ENCODE measurements around the gene SLC10A1. TPM values are rescaled to one million over a fixed set of nuclear protein-coding genes. Genes with fewer than 3 reads are reported as not detected.

The SLC10A1 gene
- total RNA-seq, 2 experiments from 2014 or later: not detected

DNA sequence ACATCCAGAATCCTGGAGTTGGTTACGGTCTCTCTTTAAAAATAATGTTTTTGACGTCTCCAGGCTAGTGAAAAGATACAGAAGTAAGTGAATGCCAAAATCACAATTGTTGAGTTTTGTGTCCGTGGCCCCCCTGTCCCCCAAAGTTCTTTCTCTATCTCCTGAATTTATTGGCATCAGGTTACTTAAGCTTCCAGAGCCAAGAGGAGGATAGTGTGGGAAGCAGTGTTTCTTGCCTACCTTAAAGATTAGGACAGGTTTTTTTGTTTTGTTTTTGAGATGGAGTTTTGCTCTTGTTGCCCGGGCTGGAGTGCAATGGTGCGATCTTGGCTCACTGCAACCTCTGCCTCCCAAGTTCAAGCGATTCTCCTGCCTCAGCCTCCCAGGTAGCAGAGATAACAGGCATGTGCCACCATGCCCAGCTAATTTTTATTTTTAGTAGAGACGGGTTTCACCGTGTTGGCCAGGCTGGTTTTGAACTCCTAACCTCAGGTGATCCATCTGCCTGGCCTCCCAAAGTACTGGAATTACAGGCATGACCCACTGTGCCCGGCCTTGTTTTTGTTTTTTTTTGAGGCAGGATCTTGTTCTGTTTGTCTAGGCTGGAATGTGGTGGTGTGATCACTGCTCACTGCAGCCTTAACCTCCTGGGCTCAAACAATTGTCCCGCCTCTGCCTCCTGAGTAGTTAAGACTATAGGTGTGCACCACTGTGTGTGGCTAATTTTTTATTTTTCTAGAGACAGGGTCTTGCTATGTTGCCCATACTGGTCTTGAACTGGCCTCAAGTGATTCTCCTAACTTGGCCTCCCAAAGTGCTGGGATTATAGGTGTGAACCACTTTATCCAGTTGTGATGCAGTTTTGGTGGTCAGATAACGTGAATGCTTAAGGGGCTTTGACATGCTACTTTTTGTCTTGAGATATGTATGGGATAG is 24.7 kb downstream of the SLC10A1 start:
- TF ChIP-seq EZH2phosphoT487 (IDR thresholded peaks at IDR 0.05; ENCODE audit: borderline replicate concordance, low read depth, low read length): no peak
- TF ChIP-seq, protein P1, sequence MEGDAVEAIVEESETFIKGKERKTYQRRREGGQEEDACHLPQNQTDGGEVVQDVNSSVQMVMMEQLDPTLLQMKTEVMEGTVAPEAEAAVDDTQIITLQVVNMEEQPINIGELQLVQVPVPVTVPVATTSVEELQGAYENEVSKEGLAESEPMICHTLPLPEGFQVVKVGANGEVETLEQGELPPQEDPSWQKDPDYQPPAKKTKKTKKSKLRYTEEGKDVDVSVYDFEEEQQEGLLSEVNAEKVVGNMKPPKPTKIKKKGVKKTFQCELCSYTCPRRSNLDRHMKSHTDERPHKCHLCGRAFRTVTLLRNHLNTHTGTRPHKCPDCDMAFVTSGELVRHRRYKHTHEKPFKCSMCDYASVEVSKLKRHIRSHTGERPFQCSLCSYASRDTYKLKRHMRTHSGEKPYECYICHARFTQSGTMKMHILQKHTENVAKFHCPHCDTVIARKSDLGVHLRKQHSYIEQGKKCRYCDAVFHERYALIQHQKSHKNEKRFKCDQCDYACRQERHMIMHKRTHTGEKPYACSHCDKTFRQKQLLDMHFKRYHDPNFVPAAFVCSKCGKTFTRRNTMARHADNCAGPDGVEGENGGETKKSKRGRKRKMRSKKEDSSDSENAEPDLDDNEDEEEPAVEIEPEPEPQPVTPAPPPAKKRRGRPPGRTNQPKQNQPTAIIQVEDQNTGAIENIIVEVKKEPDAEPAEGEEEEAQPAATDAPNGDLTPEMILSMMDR (conservative IDR thresholded peaks at IDR 0.05; ENCODE audit: low read length): no peak
- ChIA-PET CTCF (ENCODE audit: unreplicated experiment) (no interaction called here), POLR2A (no interaction called here)
- Histone ChIP-seq H3K9me2 (ENCODE audit: insufficient read depth, low read length) (no peaks in the 10 kb centered on the region), H3K4me2 (ENCODE audit: low read length) (no peak overlapping the region), H3K79me2 (ENCODE audit: insufficient read depth, low read depth, low read length) (peaks cover 42% of the 10 kb centered on the region), H3K4me3 (ENCODE audit: low read depth, low read length, poor library complexity, severe bottlenecking) (no peak overlapping the region), H3K27ac (ENCODE audit: low read depth, low read length, poor library complexity, severe bottlenecking) (no peak overlapping the region), H3K9me3 (ENCODE audit: low read length) (no peaks in the 10 kb centered on the region), H3K36me3 (ENCODE audit: insufficient read depth, low read length) (peaks cover 97% of the 10 kb centered on the region), H2AFZ (ENCODE audit: low read length) (no peak overlapping the region), H4K20me1 (ENCODE audit: insufficient read depth, low read length) (peaks cover 33% of the 10 kb centered on the region), H3K4me1 (ENCODE audit: insufficient read depth, low read length, poor library complexity, severe bottlenecking) (peaks cover 10% of the 10 kb centered on the region)
- intact Hi-C loops (cut with micrococcal nuclease; ENCODE audit: unreplicated experiment): no loop called here
- no TSS peak for BruUV-seq (replicated peaks)
- no peak for DNase-seq (ENCODE audit: low spot score)

DNA sequence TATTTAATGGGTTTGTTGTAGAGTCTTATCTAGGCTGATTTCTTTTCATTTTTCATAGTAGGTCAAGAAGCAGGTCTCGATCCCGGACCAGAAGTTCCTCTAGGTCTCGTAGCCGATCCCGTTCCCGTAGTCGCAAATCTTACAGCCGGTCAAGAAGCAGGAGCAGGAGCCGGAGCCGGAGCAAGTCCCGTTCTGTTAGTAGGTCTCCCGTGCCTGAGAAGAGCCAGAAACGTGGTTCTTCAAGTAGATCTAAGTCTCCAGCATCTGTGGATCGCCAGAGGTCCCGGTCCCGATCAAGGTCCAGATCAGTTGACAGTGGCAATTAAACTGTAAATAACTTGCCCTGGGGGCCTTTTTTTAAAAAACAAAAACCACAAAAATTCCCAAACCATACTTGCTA is 25.9 kb downstream of the SLC10A1 start:
- H3K27ac ChIP-seq (ENCODE audit: low read depth, low read length, poor library complexity, severe bottlenecking): no peak overlapping the region
- H3K79me2 ChIP-seq (ENCODE audit: insufficient read depth, low read depth, low read length): peaks cover 50% of the 10 kb centered on the region
- peaks cover 14% of the 10 kb centered on the region for H3K4me1 ChIP-seq (ENCODE audit: insufficient read depth, low read length, poor library complexity, severe bottlenecking)
- intact Hi-C loops (cut with micrococcal nuclease; ENCODE audit: unreplicated experiment): no loop called here
- no peak overlapping the region for H3K4me2 ChIP-seq (ENCODE audit: low read length)
- no peak overlapping the region for H2AFZ ChIP-seq (ENCODE audit: low read length)
- no TSS peak for BruUV-seq (replicated peaks)
- CTCF ChIA-PET (ENCODE audit: unreplicated experiment): no interaction called here
- TF ChIP-seq, protein P1 (conservative IDR thresholded peaks at IDR 0.05; ENCODE audit: low read length): no peak
- no peak for TF ChIP-seq EZH2phosphoT487 (IDR thresholded peaks at IDR 0.05; ENCODE audit: borderline replicate concordance, low read depth, low read length)
- no peaks in the 10 kb centered on the region for H3K9me2 ChIP-seq (ENCODE audit: insufficient read depth, low read length)
- POLR2A ChIA-PET: no interaction called here
- no peaks in the 10 kb centered on the region for H3K9me3 ChIP-seq (ENCODE audit: low read length)
- peaks cover 85% of the 10 kb centered on the region for H3K36me3 ChIP-seq (ENCODE audit: insufficient read depth, low read length)
- DNase-seq (ENCODE audit: low spot score): no peak
- peaks cover 25% of the 10 kb centered on the region for H4K20me1 ChIP-seq (ENCODE audit: insufficient read depth, low read length)
- no peak overlapping the region for H3K4me3 ChIP-seq (ENCODE audit: low read depth, low read length, poor library complexity, severe bottlenecking)

DNA sequence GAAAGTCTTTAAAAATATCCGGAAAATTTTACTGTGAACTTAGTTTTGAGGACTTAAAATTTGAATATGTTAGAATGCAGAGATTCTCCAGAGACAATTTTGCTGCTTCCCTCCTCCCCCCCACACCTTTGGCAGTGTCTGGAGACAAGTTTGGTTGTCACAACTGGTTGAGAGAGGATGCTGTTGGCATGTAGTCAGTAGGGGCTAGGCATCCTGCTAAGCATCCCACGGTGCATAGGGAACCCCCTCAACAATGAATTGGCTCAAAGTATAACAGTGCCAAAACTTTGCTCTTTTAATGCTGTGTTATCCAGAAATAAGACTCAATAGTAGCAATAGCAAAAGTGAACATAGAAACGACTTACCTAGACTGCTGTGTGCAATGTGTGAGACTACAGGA is 26.5 kb downstream of the SLC10A1 start:
- Histone ChIP-seq H3K27ac (ENCODE audit: low read depth, low read length, poor library complexity, severe bottlenecking) (no peak overlapping the region), H3K4me3 (ENCODE audit: low read depth, low read length, poor library complexity, severe bottlenecking) (no peak overlapping the region), H3K79me2 (ENCODE audit: insufficient read depth, low read depth, low read length) (peaks cover 50% of the 10 kb centered on the region), H3K9me3 (ENCODE audit: low read length) (no peaks in the 10 kb centered on the region), H3K4me1 (ENCODE audit: insufficient read depth, low read length, poor library complexity, severe bottlenecking) (peaks cover 14% of the 10 kb centered on the region), H4K20me1 (ENCODE audit: insufficient read depth, low read length) (peaks cover 22% of the 10 kb centered on the region), H2AFZ (ENCODE audit: low read length) (no peak overlapping the region), H3K4me2 (ENCODE audit: low read length) (no peak overlapping the region), H3K36me3 (ENCODE audit: insufficient read depth, low read length) (peaks cover 79% of the 10 kb centered on the region), H3K9me2 (ENCODE audit: insufficient read depth, low read length) (no peaks in the 10 kb centered on the region)
- intact Hi-C loops (cut with micrococcal nuclease; ENCODE audit: unreplicated experiment): no loop called here
- no peak for DNase-seq (ENCODE audit: low spot score)
- POLR2A ChIA-PET: no interaction called here
- CTCF ChIA-PET (ENCODE audit: unreplicated experiment): no interaction called here
- BruUV-seq (replicated peaks): no TSS peak
- no peak for TF ChIP-seq EZH2phosphoT487 (IDR thresholded peaks at IDR 0.05; ENCODE audit: borderline replicate concordance, low read depth, low read length)
- TF ChIP-seq, protein P1 (conservative IDR thresholded peaks at IDR 0.05; ENCODE audit: low read length): no peak

Measured in OCI-LY7 (cell line).